HCT116 (cell line): Measurements from ENCODE around the gene TMEM175. TPM values are rescaled to one million over a fixed set of nuclear protein-coding genes. Genes with fewer than 3 reads are reported as not detected.

ENCODE experiments used
- ATAC-seq: fragments of 200-7000 bp; cut with Tn5 transposase; 2 replicates; pipeline ENCODE4 v1.9.1; 2020; ENCODE audit warnings: mild to moderate bottlenecking, moderate library complexity
- BruUV-seq: library from RNA; stranded (reverse); fragments of 400-500 nt; replicated peaks from 2 replicates; lab custom pipeline; 2021; lab: Mats Ljungman, UMichigan
- CTCF ChIA-PET: fragments of 300-600 bp; sonication (Branson Sonifier 250); formaldehyde crosslinking; loops from one replicate; lab custom pipeline; 2021; ENCODE audit warnings: antibody characterized with exemption; lab: Charles Lee
- POLR2A ChIA-PET: fragments of 300-600, 350-600 bp; sonication (Branson Sonifier 250); formaldehyde crosslinking; loops from one replicate; lab custom pipeline; 2021; ENCODE audit warnings: antibody characterized with exemption; lab: Charles Lee
- RAD21 ChIA-PET, 2 experiments: fragments of 300-600 bp; sonication (Branson Sonifier 250); formaldehyde crosslinking; loops; one replicate each; lab custom pipeline; 2023; ENCODE audit warnings: low total read pairs in 2 of 2; ENCODE audit not compliant: uncharacterized antibody in 2 of 2, unreplicated experiment in 2 of 2, low non-redundant PET in 1 of 2; lab: Charles Lee
- DNase-seq: peaks from one replicate; pipeline ENCODE4 v3.0.0-alpha.2; 2010; ENCODE audit warnings: low read depth, low spot score
- H2AFZ ChIP-seq: fragments of 200-600 bp; shearing (Covaris generic), sonication (generic); 2 replicates; pipeline ENCODE4 v1.6.1; 2017; ENCODE audit warnings: low read depth, mixed run types, mixed read lengths, antibody characterized with exemption, low read length; ENCODE audit not compliant: poor library complexity, severe bottlenecking
- H3K27ac ChIP-seq: 2 replicates; pipeline ENCODE4 v1.5.1; 2012; ENCODE audit warnings: low read depth, low read length
- H3K27me3 ChIP-seq: fragments of 200-600 bp; sonication (generic); 2 replicates; pipeline ENCODE4 v1.6.1; 2016; ENCODE audit warnings: mixed run types, low read length, mixed read lengths; ENCODE audit not compliant: insufficient read depth
- H3K36me3 ChIP-seq, 2 experiments: fragments of 200-500 bp in 1 of 2; fragments of 200-600 bp in 1 of 2; sonication (Bioruptor generic) in 1 of 2; sonication (generic) in 1 of 2; 2 replicates each; pipeline versions ENCODE4 v1.5.1 to v1.6.1; 2014 to 2016; ENCODE audit warnings: low read length in 2 of 2, inconsistent platforms in 1 of 2, mixed read lengths in 1 of 2, mixed run types in 1 of 2; ENCODE audit not compliant: insufficient read depth in 2 of 2, control insufficient read depth in 1 of 2
- H3K4me1 ChIP-seq, 2 experiments: fragments of 200-600 bp in 1 of 2; sonication (generic) in 1 of 2; 2 replicates each; pipeline versions ENCODE4 v1.5.1 to v1.6.1; 2012 to 2017; ENCODE audit warnings: low read length in 2 of 2, inconsistent platforms in 1 of 2, mild to moderate bottlenecking in 1 of 2, mixed read lengths in 1 of 2, mixed run types in 1 of 2, moderate library complexity in 1 of 2; ENCODE audit not compliant: insufficient read depth in 2 of 2, control insufficient read depth in 1 of 2
- H3K4me2 ChIP-seq: fragments of 200-600 bp; sonication (generic); 2 replicates; pipeline ENCODE4 v1.6.1; 2017; ENCODE audit warnings: mixed run types, low read length, mixed read lengths
- H3K4me3 ChIP-seq, 2 experiments: fragments of 200-600 bp in 1 of 2; sonication (generic) in 1 of 2; replicated peaks in 1 of 2; 2 replicates each; pipeline ENCODE4 v1.5.1; 2011 to 2016; ENCODE audit warnings: low read length in 2 of 2, control low read depth in 1 of 2, low read depth in 1 of 2, mild to moderate bottlenecking in 1 of 2, mixed read lengths in 1 of 2, mixed run types in 1 of 2
- H3K79me2 ChIP-seq: fragments of 200-600 bp; sonication (generic); 2 replicates; pipeline ENCODE4 v1.6.1; 2017; ENCODE audit warnings: mild to moderate bottlenecking, mixed run types, low read length, moderate library complexity, mixed read lengths; ENCODE audit not compliant: insufficient read depth
- H3K9ac ChIP-seq: fragments of 200-600 bp; sonication (generic); 2 replicates; pipeline ENCODE4 v1.6.1; 2016; ENCODE audit warnings: low read length, mixed read lengths
- H3K9me2 ChIP-seq: fragments of 200-600 bp; sonication (generic), shearing (Covaris generic); 2 replicates; pipeline ENCODE4 v1.6.1; 2017; ENCODE audit warnings: mixed run types, mild to moderate bottlenecking, moderate library complexity; ENCODE audit not compliant: insufficient read depth
- H3K9me3 ChIP-seq, 2 experiments: fragments of 200-500 bp in 1 of 2; fragments of 200-600 bp in 1 of 2; sonication (Bioruptor generic) in 1 of 2; sonication (generic) in 1 of 2; 2 replicates each; pipeline ENCODE4 v1.6.1; 2014 to 2017; ENCODE audit warnings: low read length in 2 of 2, mixed read lengths in 2 of 2, inconsistent platforms in 1 of 2, low read depth in 1 of 2, mild to moderate bottlenecking in 1 of 2, mixed run types in 1 of 2, moderate library complexity in 1 of 2; ENCODE audit not compliant: control insufficient read depth in 1 of 2, insufficient read depth in 1 of 2
- H4K20me1 ChIP-seq: fragments of 200-600 bp; sonication (generic), shearing (Covaris generic); 2 replicates; pipeline ENCODE4 v1.6.1; 2017; ENCODE audit warnings: mixed run types, mild to moderate bottlenecking, moderate library complexity; ENCODE audit not compliant: insufficient read depth
- CBX3 ChIP-seq: IDR thresholded peaks from 2 replicates; pipeline ENCODE4 v1.6.1; 2012; ENCODE audit warnings: low read depth
- ELF1 ChIP-seq: IDR thresholded peaks from 2 replicates; pipeline ENCODE4 v1.6.1; 2012; ENCODE audit warnings: low read depth, borderline replicate concordance
- EZH2 ChIP-seq: fragments of 200-600 bp; sonication (generic); IDR thresholded peaks from 2 replicates; pipeline ENCODE4 v1.6.1; 2017; ENCODE audit warnings: antibody characterized with exemption, mixed run types
- EZH2phosphoT487 ChIP-seq: fragments of 200-600 bp; IDR thresholded peaks from 2 replicates; pipeline ENCODE4 v1.6.1; 2018; ENCODE audit warnings: antibody characterized with exemption, borderline replicate concordance
- POLR2A ChIP-seq: IDR thresholded peaks from 2 replicates; pipeline ENCODE4 v1.7.0; 2011; ENCODE audit warnings: borderline replicate concordance; ENCODE audit not compliant: insufficient read depth, insufficient read length; ENCODE audit errors: extremely low read depth
- intact Hi-C: fragments of 100-400 bp; cut with micrococcal nuclease; formaldehyde crosslinking; loops from 2 replicates; pipeline ENCODE4 v1.10.0; 2022
- total RNA-seq: library from RNA; stranded (reverse); gene quantifications from one replicate; pipeline ENCODE4 v1.2.1, GENCODE V29; 2021; ENCODE audit not compliant: unreplicated experiment
- TF ChIP-seq, protein P1 (sequence below): IDR thresholded peaks from 2 replicates; pipeline ENCODE4 v1.6.1; 2012; ENCODE audit warnings: low read depth

Gene TMEM175
- total RNA-seq, 1 experiment from 2014 or later, result 17.5 TPM

DNA sequence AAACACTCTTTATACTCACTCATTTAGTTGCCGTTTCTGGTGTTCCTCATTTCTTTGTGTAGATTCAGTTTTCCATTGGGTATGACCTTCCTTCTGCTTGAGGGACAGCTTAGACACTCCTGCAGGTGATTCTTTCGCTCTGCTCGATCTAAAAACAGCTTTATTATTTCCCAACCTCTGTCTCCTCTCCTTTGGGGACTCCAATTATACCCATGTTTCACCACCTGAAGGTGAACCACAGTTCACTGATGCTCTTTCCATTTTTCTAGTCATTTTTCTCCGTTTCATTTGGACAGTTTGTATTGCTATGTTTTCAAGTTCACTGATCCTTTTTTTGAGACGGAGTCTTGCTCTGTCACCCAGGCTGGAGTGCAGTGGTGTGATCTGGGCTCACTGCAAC, 74.6 kb downstream of the TMEM175 start:
- CTCF ChIA-PET, result no interaction called here
- Histone ChIP-seq H3K9me3 (no peaks in the 10 kb centered on the region), H3K9me2 (no peaks in the 10 kb centered on the region), H3K9ac (no peak overlapping the region), H3K4me3 (no peak overlapping the region), H3K4me2 (no peak overlapping the region), H3K4me1 (peaks cover 15 to 30% of the 10 kb centered on the region in 2 experiments), H3K27ac (no peak overlapping the region), H3K27me3 (no peaks in the 10 kb centered on the region), H2AFZ (no peak overlapping the region), H4K20me1 (no peaks in the 10 kb centered on the region), H3K79me2 (no peaks in the 10 kb centered on the region), H3K36me3 (no peaks in the 10 kb centered on the region)
- TF ChIP-seq EZH2phosphoT487 (no peak), CBX3 (no peak), ELF1 (no peak), POLR2A (no peak), EZH2 (no peak)
- TF ChIP-seq, protein P1, sequence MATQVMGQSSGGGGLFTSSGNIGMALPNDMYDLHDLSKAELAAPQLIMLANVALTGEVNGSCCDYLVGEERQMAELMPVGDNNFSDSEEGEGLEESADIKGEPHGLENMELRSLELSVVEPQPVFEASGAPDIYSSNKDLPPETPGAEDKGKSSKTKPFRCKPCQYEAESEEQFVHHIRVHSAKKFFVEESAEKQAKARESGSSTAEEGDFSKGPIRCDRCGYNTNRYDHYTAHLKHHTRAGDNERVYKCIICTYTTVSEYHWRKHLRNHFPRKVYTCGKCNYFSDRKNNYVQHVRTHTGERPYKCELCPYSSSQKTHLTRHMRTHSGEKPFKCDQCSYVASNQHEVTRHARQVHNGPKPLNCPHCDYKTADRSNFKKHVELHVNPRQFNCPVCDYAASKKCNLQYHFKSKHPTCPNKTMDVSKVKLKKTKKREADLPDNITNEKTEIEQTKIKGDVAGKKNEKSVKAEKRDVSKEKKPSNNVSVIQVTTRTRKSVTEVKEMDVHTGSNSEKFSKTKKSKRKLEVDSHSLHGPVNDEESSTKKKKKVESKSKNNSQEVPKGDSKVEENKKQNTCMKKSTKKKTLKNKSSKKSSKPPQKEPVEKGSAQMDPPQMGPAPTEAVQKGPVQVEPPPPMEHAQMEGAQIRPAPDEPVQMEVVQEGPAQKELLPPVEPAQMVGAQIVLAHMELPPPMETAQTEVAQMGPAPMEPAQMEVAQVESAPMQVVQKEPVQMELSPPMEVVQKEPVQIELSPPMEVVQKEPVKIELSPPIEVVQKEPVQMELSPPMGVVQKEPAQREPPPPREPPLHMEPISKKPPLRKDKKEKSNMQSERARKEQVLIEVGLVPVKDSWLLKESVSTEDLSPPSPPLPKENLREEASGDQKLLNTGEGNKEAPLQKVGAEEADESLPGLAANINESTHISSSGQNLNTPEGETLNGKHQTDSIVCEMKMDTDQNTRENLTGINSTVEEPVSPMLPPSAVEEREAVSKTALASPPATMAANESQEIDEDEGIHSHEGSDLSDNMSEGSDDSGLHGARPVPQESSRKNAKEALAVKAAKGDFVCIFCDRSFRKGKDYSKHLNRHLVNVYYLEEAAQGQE, result no peak
- RAD21 ChIA-PET, result no interaction called here
- no TSS peak for BruUV-seq
- intact Hi-C loops, result no loop called here
- DNase-seq, result no peak
- ATAC-seq, result no peak
- POLR2A ChIA-PET, result no interaction called here

Other genes with a start within 250 kb of the TMEM175 start
- gene SLC49A3, start 243.3 kb upstream of the TMEM175 start, total RNA-seq, result 5.5 TPM
- gene PCGF3, start 226.6 kb upstream of the TMEM175 start, total RNA-seq, result 66.3 TPM
- gene CPLX1, start 106.3 kb upstream of the TMEM175 start, total RNA-seq, result 14.5 TPM
- 123 TPM for gene GAK, start 144 bp upstream of the TMEM175 start, total RNA-seq
- gene DGKQ, start 41.1 kb downstream of the TMEM175 start, total RNA-seq, result 22.0 TPM
- 28.2 TPM for gene IDUA, start 54.6 kb downstream of the TMEM175 start, total RNA-seq
- 0.22 TPM for gene SLC26A1, start 60.9 kb downstream of the TMEM175 start, total RNA-seq
- 91.1 TPM for gene FGFRL1, start 79.2 kb downstream of the TMEM175 start, total RNA-seq
- gene RNF212, start 181.1 kb downstream of the TMEM175 start, total RNA-seq, result not detected
- gene SPON2, start 240.1 kb downstream of the TMEM175 start, total RNA-seq, result 1.5 TPM